HG03442 (cell line): ENCODE measurements around the gene ECHS1.
"Not testable (repeated sequence)": the region's sequence is repeated elsewhere in the genome, so short reads cannot be mapped to it uniquely, and the experiment has no call there.

Source experiments
- ATAC-seq: cut with Tn5 transposase; IDR thresholded peaks from one replicate; pipeline ENCODE4 v1.9.1; 2021; ENCODE audit warnings: mild to moderate bottlenecking, moderate library complexity; ENCODE audit not compliant: unreplicated experiment

ECHS1 gene

GRCh38 chr10:133400624-133401424 lies 27.7 kb upstream of the ECHS1 start:
- peak; percentile 80 for ATAC-seq

- no peak for ATAC-seq
Measured at GRCh38 chr10:133399123-133399601, 26.0 kb upstream of the ECHS1 start.

- ATAC-seq = no peak
Measured at GRCh38 chr10:133397938-133398337, 24.8 kb upstream of the ECHS1 start.

GRCh38 chr10:133396035-133396624 lies 23.0 kb upstream of the ECHS1 start:
- ATAC-seq = no peak

- no peak for ATAC-seq
Measured at GRCh38 chr10:133394801-133395221, 21.7 kb upstream of the ECHS1 start.

GRCh38 chr10:133394064-133394663 lies 21.0 kb upstream of the ECHS1 start, which contains the start of gene MTG1:
Gene MTG1 (plus strand): TSS chr10:133394157. CDS start chr10:133394221, 64 bp downstream.
- ATAC-seq = peak; percentile 62

DNA sequence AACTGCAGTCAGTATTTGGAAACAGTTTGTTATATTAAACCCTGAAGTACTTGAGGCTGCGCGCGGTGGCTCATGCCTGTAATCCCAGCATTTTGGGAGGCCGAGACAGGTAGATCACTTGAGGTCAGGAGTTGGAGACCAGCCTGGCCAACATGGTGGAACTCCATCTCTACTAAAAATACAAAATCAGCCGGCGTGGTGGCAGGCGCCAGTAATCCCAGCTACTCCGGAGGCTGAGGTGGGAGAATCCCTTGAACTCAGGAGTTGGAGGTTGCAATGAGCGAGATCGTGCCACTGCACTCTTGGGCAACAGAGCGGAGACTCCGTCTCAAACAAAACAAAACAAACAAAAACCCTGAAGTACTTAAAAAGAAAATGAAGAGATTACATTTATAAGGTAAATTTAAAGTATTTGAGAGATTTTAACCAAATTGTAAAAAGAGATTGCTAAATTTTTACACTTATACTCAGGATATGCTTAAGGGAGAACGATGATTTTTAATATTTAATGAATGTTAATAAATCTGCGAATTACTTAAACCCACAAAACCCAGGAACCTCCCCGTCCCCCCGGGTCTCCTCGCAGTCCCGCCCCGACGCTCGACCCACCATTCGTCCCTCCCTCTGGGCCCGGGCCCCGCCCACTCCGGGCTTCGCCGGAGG lies 20.4 kb upstream of the ECHS1 start:
- no peak for ATAC-seq

GRCh38 chr10:133391761-133392518 lies 18.8 kb upstream of the ECHS1 start:
- ATAC-seq = no peak

- no peak for ATAC-seq
Measured at GRCh38 chr10:133391249-133391635, 18.1 kb upstream of the ECHS1 start.

- no peak for ATAC-seq
Measured at GRCh38 chr10:133390597-133391248, 17.6 kb upstream of the ECHS1 start.

DNA sequence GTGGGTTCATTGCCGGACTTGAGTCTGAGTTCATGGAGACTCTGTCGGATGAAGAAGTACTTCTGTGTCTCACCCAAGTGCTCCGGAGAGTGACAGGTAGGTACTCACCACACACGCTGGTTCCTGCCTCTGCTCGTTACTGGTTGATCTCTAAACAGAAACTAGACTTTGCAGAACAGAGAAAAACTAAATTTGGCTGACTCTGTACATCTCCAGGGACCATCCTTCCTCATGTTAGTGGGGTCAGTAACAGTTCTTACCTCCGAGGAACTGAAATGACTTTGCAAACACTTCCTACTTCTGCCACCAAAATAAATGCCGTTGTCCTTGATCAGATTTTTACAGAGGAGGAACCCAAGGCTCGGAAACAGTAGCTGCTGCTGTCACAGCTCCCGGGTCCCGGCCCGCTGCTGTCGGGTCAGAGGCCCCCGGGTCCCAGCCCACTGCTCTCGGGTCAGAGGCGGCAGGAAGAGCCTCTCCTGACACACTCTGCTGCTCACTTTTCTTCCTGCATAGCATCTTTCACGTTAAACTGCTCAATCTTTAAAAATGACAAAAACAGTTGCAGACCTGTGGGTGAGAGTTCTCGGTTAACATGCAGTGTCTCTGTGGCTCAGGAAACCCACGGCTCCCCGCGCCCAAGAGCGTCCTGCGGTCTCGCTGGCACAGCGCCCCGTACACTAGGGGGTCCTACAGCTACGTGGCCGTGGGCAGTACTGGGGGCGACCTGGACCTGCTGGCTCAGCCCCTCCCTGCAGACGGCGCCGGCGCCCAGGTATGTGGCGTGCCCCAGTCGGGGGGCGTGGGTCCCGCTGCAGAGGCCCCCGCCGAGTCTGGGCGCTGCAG lies 16.0 kb upstream of the ECHS1 start:
- ATAC-seq = peak; percentile 85

- no peak for ATAC-seq
Measured at GRCh38 chr10:133388236-133388972, 15.2 kb upstream of the ECHS1 start.

DNA sequence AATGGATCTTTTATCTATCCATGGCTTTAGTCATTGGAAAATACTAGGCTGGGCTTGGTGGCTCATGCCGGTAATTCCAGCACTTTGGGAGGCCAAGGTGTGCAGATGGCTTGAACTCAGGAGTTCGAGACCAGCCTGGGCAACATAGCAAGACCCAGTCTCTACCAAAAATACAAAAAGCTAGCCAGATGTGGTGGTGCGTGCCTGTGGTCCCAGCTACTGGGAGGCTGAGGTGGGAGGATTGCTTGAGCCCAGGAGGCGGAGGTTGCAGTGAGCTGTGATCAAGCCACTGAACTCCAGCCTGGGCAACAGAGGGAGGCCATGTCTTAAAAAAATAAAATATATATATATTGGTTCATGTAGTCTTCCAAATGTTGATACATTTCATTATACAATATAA lies 13.8 kb upstream of the ECHS1 start:
- ATAC-seq = not testable (repeated sequence)

- no peak for ATAC-seq
Measured at GRCh38 chr10:133385214-133385613, 12.1 kb upstream of the ECHS1 start.

DNA sequence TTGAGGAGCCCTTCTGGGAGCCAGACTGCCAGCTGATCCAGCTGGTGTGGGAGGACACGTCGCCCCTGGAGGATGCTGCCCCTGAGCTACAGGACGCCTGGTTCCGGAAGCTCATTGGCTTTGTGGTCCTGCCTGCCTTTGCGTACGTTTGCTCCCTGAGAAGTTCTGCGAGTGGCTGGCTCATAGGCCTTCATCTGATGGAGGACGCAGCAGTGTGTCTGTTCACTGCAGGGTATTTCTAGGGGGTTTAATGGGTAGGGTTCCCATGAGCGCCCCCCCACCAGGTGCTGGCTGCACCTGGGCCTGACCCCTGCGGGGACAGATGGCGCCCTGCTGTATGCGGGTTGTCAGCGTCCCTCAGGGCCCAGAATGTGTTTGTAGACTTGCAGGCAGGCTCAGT lies 10.9 kb upstream of the ECHS1 start:
- ATAC-seq = no peak

- no peak for ATAC-seq
Measured at GRCh38 chr10:133383551-133383950, 10.4 kb upstream of the ECHS1 start.

GRCh38 chr10:133381036-133381435 lies 7.9 kb upstream of the ECHS1 start:
- no peak for ATAC-seq
